ENCODE data around the gene THRB. TPM values are rescaled to one million over a fixed set of nuclear protein-coding genes. Genes with fewer than 3 reads are reported as not detected.

Gene THRB
- total RNA-seq, 1 donor from 2014 or later: 0.31 TPM

DNA sequence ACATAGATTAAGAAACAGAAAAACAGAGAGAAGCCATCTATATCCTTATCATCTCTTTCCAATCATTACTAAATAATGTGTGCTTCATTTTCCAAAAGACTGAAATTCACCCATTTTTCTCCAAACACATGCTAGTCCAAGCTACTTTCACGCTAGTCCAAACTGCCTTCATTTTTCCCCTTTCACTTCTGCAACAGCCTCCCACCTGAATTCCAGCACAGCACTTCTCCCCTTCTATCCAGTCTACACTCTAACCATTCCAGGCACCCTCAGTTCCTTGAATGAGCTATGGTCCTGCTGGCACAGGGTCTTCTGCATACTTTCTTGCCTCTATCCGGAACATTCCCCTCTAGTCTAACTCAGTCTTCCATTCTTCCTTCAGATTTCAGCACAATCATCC is 112.0 kb downstream of the THRB start:
- Mint-ChIP-seq H3K36me3 (ENCODE audit: low read depth) (no peaks in the 10 kb centered on the region), H3K27me3 (peaks cover 2% of the 10 kb centered on the region), H3K9me3 (no peaks in the 10 kb centered on the region), H3K27ac (no peak overlapping the region), H3K4me3 (no peak overlapping the region), H3K4me1 (no peaks in the 10 kb centered on the region)
- TF ChIP-seq, protein P1, sequence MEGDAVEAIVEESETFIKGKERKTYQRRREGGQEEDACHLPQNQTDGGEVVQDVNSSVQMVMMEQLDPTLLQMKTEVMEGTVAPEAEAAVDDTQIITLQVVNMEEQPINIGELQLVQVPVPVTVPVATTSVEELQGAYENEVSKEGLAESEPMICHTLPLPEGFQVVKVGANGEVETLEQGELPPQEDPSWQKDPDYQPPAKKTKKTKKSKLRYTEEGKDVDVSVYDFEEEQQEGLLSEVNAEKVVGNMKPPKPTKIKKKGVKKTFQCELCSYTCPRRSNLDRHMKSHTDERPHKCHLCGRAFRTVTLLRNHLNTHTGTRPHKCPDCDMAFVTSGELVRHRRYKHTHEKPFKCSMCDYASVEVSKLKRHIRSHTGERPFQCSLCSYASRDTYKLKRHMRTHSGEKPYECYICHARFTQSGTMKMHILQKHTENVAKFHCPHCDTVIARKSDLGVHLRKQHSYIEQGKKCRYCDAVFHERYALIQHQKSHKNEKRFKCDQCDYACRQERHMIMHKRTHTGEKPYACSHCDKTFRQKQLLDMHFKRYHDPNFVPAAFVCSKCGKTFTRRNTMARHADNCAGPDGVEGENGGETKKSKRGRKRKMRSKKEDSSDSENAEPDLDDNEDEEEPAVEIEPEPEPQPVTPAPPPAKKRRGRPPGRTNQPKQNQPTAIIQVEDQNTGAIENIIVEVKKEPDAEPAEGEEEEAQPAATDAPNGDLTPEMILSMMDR (IDR thresholded peaks at IDR 0.05): no peak
- ChIA-PET POLR2A (no interaction called here), CTCF (no interaction called here)
- DNase-seq (no peak), ATAC-seq (ENCODE audit: low read depth) (no peak)
- intact Hi-C loops (cut with micrococcal nuclease): no loop called here

DNA sequence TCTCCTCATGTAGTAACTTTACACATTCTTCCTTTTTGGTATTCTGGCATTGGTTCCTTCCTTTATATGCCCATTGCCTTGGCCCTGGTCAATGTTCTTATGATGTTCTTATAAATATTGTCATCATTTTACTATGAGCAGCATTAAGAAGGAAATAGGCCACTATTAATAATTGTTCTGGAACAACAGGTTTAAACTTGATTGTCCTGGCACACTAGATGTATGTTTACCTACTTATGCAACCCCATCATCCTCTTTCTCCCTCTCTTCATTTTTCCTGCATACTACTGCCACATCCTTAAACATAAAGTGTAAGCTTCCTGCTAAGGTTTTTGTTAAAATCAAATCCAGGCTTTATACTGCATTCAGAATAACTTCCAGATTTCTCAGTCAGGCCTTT is 114.7 kb downstream of the THRB start:
- intact Hi-C loops (cut with micrococcal nuclease): loop anchor here (10.0 kb wide), 1 partner anchor 205 kb away; no protein-coding TSS in a partner anchor
- TF ChIP-seq, protein P1 (IDR thresholded peaks at IDR 0.05): no peak
- H3K4me1 Mint-ChIP-seq: no peaks in the 10 kb centered on the region
- no peaks in the 10 kb centered on the region for H3K36me3 Mint-ChIP-seq (ENCODE audit: low read depth)
- H3K27ac Mint-ChIP-seq: no peak overlapping the region
- no peak for ATAC-seq (ENCODE audit: low read depth)
- H3K9me3 Mint-ChIP-seq: no peaks in the 10 kb centered on the region
- H3K27me3 Mint-ChIP-seq: peaks cover 2% of the 10 kb centered on the region
- no peak for DNase-seq
- no peak overlapping the region for H3K4me3 Mint-ChIP-seq
- ChIA-PET POLR2A (no interaction called here), CTCF (no interaction called here)

DNA sequence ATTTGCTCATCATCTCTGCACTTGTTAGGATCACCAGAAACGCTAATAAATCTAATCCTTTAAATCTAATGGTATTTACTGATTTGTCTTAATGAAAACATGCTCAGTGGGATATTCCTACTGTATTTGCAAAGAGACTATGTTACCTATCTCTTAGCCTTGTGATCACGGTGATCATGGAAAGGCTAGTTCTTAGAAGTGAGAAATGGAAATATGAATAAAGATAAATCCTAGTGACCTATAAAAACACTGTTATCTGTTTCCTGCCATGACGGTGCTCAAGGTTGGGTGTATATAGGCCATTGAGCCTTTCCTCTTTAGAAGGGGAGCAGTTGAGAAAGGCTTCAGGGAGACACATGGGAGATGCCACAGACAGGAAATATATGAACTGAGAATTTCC is 116.3 kb downstream of the THRB start:
- DNase-seq (no peak), ATAC-seq (ENCODE audit: low read depth) (no peak)
- ChIA-PET CTCF (no interaction called here), POLR2A (no interaction called here)
- Mint-ChIP-seq H3K36me3 (ENCODE audit: low read depth) (no peaks in the 10 kb centered on the region), H3K4me1 (no peaks in the 10 kb centered on the region), H3K27me3 (peaks cover 2% of the 10 kb centered on the region), H3K4me3 (no peak overlapping the region), H3K27ac (no peak overlapping the region), H3K9me3 (no peaks in the 10 kb centered on the region)
- TF ChIP-seq, protein P1 (IDR thresholded peaks at IDR 0.05): no peak
- intact Hi-C loops (cut with micrococcal nuclease): loop anchor here (10.0 kb wide), 1 partner anchor 206 kb away; no protein-coding TSS in a partner anchor

DNA sequence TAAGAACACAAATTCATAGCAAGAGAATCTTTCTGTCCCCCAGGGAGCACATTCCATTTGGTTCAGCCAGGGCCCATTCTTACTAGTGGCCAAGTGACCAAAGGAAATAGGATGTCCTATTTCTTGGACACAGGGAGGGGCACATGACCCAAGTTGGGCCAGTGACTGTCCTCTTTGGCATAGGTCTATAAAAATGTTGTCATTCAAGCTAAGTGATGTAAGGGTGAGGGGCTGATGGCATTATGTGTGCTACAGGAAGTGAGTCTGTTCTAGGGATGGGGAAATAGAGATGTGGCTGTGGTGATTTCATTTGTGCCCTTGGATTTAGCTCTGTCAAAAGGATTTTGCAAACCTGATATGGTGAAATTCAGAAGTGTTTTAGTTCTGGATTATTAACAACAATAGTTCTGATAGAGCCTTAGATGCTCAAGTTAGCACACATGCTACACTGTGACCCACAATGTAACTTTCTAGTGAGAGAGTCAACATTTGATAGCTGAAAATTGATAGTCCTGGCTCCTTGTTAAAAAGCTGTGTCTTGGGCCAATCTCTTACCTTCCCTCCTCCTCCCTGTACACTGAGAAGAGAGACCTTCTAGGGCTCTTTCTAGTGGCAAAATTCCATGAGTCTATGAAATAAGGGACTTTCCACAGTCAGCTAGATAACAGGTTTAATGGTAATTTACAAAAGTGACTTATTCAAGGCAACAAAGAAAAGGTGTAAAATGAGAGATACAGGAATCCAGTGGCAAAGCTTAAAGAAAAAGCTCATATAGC is 117.2 kb downstream of the THRB start:
- CTCF ChIA-PET: no interaction called here
- no peak for ATAC-seq (ENCODE audit: low read depth)
- TF ChIP-seq, protein P1 (IDR thresholded peaks at IDR 0.05): no peak
- Mint-ChIP-seq H3K27me3 (peaks cover 2% of the 10 kb centered on the region), H3K9me3 (no peaks in the 10 kb centered on the region), H3K4me3 (no peak overlapping the region), H3K4me1 (no peaks in the 10 kb centered on the region), H3K27ac (no peak overlapping the region), H3K36me3 (ENCODE audit: low read depth) (no peaks in the 10 kb centered on the region)
- POLR2A ChIA-PET: no interaction called here
- no peak for DNase-seq
- intact Hi-C loops (cut with micrococcal nuclease): loop anchor here (10.0 kb wide), 1 partner anchor 207 kb away; no protein-coding TSS in a partner anchor

DNA sequence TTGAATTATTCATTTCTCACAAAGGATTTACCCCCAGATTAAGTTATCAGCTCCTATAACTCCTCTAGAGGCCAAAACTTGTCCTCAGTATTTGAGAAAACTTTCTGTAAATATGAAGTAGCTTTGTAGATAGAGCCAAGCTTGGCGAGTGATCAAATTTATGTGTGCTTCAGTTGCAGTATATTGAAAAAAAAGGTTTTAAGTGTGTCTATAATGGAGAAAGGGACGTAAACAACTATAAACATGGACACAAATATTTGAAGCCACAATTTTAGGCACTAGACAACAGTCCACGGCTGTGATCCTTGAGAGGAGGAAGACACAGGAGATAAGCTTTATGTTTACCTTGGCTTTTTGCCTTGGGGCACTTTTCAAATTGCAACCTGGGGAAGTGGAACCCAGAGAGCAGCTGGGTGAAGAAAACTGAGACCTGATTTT is 118.7 kb downstream of the THRB start:
- TF ChIP-seq, protein P1 (IDR thresholded peaks at IDR 0.05): no peak
- intact Hi-C loops (cut with micrococcal nuclease): loop anchor here (10.0 kb wide), 1 partner anchor 209 kb away; no protein-coding TSS in a partner anchor
- H3K27me3 Mint-ChIP-seq: peaks cover 2% of the 10 kb centered on the region
- H3K4me3 Mint-ChIP-seq: no peak overlapping the region
- no peaks in the 10 kb centered on the region for H3K4me1 Mint-ChIP-seq
- POLR2A ChIA-PET: no interaction called here
- ATAC-seq (ENCODE audit: low read depth): no peak
- no peaks in the 10 kb centered on the region for H3K9me3 Mint-ChIP-seq
- DNase-seq: no peak
- CTCF ChIA-PET: no interaction called here
- H3K36me3 Mint-ChIP-seq (ENCODE audit: low read depth): no peaks in the 10 kb centered on the region
- H3K27ac Mint-ChIP-seq: no peak overlapping the region
